Measurements from ENCODE around the gene ARSI. TPM values are rescaled to one million over a fixed set of nuclear protein-coding genes. Genes with fewer than 3 reads are reported as not detected.
A peak's percentile ranks its signal among the peaks of the same experiment; 100 is the strongest.

The ARSI gene
- total RNA-seq, 1 donor from 2014 or later = under 0.01 TPM

DNA sequence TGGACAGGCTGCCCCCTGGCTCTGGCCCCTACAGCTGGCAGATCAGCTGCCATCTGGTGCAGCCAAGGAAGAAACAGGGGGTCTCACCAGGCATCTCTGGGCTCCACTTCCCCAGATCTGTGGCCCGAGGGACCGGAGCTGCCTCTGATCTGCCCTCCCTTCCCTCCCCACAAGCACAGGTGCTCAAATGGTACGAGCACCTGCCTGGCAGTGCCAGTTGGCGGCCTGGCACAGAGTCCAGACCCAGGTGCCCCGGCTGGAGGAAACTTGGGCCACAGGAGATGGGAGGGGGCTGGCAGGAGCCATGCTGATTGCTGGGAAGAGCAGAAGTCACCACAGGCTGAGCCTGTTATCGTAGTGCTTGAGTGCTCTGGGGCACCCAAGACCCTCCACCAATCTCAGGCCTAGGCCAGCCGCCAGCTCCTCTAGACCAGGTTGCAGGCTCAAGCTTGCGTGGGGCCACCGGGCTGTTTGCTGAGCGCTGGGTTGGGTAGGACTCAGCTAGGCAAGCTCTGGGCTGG is 8.1 kb downstream of the ARSI start:
- DNase-seq (ENCODE audit: low read depth in 2 of 2) = no peak

DNA sequence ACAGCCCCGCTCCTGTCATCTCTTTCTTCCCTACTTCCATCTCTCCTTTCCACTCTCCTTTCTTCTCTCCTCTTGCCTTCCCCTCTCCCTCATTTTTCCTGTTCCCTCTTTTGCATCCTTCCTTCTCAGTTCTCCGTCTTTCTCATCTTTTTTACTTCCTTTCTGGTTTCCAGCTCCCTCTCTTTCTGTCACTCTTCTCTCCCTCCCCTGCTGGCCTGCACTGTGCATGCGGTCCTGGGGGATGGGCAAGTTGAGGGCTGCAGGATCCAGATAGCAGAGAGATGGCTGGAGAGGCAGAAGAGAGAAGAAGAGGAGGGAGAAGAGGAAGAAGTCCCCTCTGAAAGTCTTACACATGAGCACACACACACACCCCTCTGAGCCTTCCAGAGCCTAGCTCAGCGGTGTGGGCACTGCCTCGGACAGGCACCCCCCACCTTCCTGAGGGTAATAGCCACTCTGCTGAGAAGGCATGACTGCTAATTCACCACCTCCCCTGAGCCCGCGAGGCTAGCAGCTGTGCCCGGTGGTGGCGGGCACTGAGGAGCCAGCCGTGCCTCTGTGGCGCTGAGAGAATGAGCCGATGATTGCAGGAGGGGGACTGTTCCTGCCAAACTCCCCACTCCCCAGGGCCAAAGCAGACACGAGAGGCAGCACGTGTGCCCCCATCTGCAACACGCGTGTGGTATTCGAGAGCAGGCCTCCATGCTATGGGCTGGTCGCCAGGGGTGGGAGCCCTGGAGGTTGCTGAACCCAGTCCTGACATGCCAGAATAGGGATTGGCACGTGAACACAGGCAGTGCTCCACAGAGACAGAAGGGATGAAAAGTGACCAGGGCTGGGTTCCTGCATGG is 9.4 kb downstream of the ARSI start:
- DNase-seq (ENCODE audit: low read depth in 2 of 2) = no peak

DNA sequence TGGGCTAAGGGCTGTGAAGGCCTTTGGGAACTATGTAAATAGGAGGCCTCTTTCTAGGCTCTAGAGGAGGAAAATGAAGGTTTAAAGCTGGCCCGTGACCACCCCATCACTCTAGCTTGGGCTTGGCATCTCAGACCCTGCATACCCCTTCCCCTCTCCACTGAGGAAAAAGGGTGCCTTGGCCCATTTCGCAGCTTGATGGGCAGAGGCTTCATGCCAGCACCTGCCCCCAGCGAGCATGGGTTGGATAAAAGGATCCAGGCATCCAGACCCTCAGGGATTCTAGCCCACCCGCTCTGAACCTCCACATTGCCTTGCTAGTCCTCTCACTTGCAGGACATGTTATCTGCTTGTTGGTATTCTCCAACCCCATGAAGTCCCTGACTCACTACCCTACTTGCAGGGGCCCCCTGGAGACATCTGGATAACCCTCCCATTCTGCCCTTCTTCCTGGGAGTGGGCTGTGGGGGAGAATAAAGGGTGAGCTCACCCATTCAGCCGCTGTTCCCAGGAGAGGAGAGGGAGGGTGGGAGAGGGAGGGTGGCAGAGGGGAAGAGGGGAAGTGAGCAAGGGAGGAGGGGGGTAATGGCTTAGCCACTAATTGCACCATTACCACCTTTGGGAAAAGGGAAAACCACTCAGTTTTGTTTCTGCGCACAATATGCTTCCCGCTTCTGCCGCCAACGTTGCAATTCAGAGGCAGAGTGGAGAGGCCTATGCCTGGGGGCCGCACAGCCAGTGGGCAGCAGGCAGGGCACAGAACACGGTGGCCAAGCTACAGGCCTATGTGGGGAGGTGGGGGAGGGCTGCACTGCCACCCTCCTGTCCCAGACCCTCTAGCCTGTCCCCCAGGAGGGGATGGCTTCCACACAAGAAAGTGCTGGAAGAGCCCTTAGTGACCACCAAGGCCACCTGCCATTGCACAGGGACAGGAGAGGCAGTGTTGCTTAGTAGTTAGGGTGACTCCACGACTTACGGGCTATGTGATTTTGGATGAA is 11.0 kb downstream of the ARSI start:
- no peak for DNase-seq (ENCODE audit: low read depth in 2 of 2)

DNA sequence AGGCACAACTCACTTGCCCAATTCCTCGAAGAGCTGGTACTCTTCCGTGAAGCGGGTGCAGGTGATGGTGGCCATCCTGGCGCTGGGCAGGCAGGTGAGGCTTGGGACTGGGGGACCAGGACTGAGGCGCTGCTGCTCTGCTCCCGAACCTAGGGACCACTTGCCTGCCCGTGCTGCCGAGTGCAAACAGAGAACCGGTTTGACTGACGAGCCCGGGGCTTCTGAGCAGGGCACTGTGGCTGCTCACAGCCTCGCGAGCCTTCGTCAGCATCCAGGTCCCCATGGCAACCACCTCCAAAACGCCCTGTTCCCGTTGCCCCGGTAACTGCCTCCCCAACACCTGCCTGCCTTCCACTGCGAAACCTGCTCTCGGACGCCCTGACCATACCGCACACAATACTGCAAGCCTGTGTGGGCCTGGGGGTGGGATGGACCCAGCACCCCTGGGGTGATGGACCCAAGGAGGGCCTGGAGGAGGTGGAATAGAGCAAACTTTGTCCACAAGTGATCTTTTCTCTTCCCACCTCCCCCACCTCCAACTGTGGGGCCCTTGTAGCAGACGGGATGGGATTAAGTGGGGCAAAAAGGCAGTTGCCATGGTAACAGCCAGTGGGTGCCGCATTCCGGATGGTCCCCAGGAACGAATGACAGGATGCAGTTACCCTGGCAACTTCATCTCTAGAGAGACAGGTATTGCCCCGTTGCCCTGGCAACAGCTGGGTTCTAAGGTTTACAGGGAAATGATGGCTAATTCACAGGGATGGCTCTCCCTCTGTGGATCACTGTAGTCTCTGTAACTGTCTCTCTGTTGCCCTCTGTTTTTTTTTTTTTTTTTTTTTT is 12.9 kb downstream of the ARSI start, which contains the start of gene CAMK2A:
CAMK2A (minus strand) TSS at position 223 of the 840 bp plus-strand sequence; CDS start at position 75, 148 bp downstream.
- DNase-seq (ENCODE audit: low read depth in 2 of 2) = no peak

DNA sequence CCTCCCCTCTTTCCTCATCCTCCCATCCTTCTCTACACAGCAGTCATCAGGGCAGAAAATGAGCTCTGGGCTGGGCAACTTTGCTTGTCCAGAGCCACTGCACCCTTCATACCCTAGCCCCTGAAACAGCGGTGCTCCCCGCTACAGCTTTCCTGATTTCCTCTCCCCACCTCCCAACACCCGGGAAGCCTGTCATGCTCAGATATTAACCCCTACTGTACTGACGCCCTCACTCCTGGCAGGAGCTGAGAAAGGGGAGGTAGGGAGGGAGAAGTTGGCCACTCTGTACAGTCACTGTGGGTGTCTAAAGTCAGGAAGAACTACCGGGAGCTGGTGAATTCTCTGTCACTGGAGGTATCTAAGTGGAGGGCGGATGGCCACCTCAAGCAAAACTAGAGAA is 13.9 kb downstream of the ARSI start:
- DNase-seq (ENCODE audit: low read depth in 2 of 2) = no peak

DNA sequence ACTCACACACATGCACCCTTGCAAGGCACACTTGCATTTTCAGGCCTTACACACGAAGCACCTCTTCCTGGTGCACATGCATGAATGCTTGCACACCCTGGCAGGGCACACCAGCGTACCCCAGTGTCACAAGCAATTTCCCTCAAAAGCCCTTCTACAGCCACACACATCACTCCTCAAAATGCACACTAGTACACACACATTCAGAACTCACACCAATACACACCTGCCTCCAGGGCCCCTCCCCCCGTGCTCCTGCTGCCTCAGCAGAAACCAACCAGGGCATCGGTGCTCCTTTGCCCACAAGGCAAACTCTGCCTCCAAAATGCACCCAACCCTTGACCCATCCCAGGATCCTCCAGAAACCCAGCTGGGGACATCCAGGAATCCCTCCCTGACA is 14.3 kb downstream of the ARSI start:
- no peak for DNase-seq (ENCODE audit: low read depth in 2 of 2)

DNA sequence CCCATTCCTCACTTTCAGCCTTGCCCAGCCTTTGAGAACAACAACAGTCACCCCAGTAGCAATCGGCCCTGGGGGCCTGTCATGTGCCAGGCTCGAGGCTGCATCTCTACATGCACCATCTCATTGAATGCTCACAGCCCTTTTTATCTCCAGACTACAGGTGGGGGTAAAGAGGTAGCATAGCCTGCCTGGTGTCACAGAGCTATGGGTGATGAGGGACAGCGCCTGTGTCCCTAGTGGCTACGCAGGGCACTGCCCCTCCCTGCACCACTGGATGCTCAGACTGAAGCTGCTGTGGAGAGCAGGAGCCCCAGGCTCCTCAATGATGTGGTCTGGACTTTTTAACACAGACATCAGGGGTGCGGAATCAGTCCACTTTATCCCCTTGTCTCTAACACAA is 15.9 kb downstream of the ARSI start:
- DNase-seq (ENCODE audit: low read depth in 2 of 2) = no peak

DNA sequence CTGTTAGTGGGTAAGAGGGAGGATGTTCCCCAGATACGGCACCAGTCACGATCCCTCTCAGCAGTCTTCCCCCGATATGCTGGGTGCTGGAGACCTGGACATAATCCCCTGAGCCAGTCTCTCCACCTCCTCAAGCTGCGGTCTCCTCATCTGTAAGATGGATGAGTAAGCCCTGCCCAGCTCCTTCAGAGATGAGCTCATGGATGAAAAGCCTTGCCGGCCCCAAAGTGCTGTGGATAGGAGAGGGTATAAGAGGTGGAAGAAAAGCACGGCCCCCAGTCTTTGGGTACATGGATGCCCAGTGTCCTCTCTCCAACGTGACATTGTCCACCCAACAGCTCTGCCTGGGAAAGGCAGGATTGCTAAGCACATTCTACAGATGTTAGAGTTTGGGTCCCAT is 17.6 kb downstream of the ARSI start:
- DNase-seq (ENCODE audit: low read depth in 2 of 2) = no peak

DNA sequence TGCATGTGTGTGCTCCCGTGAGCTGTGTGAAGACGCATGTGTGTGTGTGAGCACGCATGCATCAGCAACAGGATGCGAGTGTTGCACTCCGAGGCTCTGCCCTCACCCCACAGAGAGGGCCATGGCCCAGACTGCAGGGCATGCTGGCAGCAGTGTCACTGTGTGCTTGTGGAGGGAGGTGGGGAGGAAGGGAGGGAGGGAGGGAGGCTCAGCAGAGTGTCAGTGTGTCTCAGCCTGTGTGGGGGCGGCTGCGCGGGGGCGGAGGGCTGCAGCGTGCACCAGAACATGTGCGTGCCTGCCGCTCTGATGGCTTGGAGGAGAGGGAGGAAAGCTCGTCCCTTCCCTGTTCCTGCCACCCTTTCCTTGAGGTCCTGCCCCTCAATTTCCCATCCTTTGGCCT is 18.4 kb downstream of the ARSI start:
- no peak for DNase-seq (ENCODE audit: low read depth in 2 of 2)

DNA sequence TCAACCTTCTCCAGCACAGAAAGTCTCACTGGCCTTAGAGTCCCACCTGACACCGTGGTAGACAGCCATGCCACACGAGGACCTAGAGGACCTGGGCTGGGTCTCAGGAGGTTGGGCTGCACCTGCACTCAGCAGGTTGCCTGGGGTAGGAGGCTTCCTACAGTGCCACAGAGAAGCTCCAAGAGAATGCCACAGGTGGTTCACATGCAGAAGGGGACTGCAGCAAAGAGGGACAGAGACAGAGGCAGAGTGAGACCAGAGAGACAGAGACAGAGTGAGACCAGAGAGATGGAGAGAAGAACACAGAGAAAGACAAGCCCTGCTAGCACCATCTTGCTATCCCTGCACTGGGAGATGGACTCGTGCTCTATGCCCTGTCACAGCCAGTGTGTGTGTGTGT is 18.8 kb downstream of the ARSI start:
- DNase-seq (ENCODE audit: low read depth in 2 of 2) = no peak

DNA sequence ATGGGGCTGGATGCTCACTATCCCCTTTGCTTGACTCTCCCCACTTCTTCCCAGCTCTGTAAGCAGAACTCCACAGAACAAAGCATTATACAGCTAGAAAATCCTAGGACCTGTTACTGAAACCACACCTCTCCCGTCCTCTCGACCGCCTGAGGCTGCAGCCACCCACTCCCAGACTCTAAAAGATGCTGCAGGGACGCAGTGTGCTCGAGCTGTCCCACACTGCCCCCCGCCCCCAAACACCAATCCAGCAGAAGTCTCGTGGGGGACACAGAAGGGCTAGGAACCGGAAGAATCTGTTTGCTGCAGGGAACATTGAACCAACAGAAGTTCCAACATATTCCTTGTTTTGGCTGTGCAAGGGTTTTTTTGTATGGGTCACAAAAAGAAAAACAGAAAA is 20.7 kb downstream of the ARSI start:
- no peak for DNase-seq (ENCODE audit: low read depth in 2 of 2)

DNA sequence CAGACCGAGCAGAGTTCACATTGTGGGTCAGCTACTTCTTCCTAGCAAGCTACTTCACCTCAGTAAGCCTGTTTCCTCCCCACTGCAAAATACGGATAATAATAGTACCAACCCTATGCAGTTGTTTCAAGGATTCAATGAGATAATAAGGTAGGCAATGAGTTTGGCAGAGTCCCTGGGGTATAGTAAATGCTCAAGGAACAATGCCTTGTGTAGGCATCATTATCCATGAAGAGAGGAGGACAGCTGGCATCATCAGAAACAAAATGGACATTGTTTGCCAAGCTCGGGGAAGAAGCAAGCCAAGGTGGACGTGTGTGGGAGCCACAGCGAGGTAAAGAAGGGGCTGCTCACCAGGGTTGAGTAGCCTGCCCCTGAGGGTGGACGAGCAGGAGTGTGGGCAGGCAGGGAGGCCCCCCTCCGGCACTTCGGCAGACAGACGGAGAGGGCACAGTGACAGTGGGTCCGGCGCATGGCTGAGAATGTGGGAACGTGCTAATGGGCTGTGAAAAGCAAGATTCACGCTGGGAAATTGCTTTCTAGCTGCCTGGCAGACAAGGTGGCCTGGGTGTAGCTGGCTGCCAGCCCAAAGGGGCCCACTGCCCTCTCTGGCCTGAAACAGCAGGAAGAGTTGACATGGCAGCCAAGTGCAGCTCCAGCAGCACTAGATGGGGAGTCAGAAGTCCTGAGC is 23.2 kb downstream of the ARSI start:
- no peak for DNase-seq (ENCODE audit: low read depth in 2 of 2)

DNA sequence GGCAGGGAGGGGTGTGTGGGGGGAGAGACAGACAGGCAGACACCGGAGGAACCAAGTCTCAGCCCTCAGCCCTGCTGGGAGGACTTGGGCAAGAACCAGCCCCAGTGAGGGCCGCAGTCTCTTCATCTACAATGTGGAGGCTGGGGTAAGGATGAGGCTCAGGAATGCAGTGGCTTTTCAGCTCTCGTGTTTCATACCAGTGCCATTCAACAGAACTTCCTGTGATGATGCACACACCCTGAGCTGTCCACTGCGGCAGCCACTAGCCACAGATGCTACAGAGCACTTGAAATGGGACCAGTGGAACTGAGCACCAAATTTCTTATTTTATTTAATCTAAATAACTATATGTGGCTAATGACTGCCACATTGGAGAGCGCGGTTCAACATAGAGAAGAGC is 23.8 kb downstream of the ARSI start:
- DNase-seq (ENCODE audit: low read depth in 2 of 2) = no peak

DNA sequence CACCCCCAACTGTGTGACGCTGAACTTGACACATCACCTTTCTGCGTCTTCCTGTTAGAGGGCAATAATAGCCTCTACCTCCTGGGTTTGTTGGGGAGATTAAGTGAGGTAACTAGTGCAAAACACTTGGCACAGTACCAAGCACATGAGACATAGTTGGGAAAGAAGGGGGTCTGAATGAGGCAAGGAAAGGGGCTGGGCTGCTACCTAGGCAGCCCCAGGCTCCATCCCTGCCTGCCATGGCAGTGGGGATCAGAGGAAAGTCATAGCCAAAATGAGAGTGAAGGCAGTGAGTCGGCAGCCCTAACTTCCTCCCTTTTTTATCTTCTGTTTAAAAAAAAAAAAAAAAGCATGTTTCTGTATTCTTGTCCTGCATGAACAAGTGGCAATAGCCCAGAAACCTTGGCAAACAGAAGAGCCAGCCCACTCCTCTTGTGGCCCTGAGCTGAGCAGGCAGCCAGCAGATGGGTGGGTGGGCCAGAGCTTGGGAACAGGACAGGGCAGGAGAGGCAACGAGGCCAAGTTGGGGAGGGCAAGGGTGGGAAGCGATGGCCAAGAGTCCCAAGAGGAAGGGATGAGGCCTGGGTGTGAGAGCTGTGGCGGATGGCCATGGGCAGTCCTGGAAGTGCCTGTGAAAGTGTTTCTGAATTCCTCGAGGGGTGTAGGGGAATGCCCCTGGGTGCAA is 24.5 kb downstream of the ARSI start:
- no peak for DNase-seq (ENCODE audit: low read depth in 2 of 2)

DNA sequence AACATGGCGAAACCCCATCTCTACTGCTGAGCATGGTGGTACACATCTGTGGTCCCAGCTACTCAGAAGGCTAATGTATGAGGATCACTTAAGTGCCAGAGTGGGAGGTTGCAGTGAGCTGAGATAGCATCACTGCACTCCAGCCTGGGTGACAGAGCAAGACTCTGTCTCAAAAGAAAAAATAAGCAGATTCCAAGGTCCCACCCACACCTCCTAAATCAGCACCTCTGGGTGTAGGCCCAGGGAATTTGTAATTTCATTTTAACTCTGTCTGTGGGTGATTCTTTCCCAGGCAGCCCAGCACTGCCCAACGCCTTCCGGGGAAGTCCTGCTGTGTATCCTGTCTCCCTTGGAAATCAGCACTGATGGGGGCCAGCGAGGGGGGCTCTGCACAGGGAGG is 25.7 kb downstream of the ARSI start:
- DNase-seq (ENCODE audit: low read depth in 2 of 2) = no peak

DNA sequence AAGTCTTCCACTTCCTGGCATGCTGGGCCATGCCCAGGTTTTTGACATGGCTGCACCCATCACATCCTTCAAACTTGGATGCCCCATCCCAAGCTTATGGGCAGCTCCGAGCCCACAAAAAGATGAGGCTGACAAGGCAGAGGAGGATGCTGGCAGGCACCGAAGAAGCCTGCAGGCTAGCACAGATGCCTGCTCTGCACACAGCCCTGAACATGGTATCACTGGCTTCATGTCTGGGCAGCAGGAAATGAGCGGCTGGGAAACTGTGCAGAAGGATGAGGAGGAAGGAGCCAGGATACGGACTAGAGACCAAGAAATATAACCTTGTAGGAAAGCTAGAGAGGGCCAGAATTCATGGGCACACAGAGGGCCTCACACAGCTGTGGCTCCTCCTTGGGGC is 27.9 kb downstream of the ARSI start:
- no peak for DNase-seq (ENCODE audit: low read depth in 2 of 2)

DNA sequence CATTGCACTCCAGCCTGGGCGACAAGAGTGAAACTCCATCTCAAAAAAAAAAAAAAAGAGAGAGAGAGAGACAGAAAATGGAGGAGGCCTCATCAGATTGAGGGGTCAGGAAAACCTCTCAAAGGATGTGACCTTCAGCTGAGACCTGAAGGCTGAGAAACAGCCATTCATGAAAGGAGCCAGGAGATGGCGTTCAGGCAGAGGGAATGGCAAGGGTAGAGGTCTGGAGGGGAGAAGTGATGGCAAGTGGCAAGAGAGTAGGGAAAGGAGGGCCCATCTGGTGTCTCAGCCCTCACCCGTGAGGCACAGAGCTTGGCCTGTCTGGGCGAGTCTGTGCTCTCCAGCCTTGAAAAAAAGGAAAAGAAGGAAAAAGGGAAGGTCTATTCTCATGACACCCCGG is 30.2 kb downstream of the ARSI start:
- peak in 1 of 2 donors; percentile 23 for DNase-seq (ENCODE audit: low read depth in 2 of 2)

DNA sequence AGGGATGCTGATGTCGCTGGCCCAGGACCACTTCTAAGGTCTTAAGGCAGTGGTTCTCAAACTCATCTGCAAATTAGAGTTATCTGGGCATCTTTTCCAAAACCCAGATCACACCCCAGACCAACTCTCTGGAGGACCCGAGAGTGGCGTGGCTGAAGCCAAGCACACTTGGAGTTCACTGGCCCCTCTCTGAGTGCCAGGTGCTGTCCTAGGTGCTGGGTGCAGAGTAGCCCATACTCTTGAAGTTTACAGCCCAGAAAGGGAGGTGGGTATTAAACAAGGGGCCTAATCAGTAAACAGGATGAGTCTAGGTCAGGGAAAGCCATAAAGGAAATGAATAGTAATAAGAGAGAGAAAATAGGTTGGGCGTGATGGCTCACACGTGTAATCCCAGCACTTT is 30.8 kb downstream of the ARSI start:
- DNase-seq (ENCODE audit: low read depth in 2 of 2) = no peak

DNA sequence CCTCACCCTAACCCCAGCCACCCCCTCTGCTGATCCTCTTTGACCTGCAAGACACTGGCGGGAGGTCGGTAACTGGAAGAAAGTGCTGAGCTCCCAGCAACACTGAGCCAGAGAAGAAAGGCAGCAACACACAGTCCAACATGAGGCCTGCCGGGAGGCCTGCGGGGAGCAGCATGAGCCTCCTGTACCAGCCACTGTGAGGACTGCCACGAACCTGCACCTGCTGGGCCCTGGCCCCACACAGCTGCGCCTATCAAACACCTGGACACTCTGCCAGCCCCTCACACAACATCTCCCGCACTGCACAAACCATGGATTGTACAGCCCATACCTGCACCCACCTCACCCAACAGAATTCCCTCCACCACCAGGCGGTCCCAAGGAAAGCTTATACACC is 31.4 kb downstream of the ARSI start:
- DNase-seq (ENCODE audit: low read depth in 2 of 2) = no peak

Measured in dermis microvascular lymphatic vessel endothelial cell (primary cell).